Activated naive CD8-positive, alpha-beta T cell treated with anti-CD3 and anti-CD28 coated beads, Interleukin-2, amount 10 ng/mL, durations not matched to agents 7 days and 5 days (primary cell): ENCODE data around the gene RMND5A. TPM values are rescaled to one million over a fixed set of nuclear protein-coding genes. Genes with fewer than 3 reads are reported as not detected.

Source experiments
- ATAC-seq: fragments of 150-1000 bp; cut with Tn5 transposase; one replicate; pipeline ENCODE4 v1.10.0; 2021; ENCODE audit warnings: low read depth, moderate library complexity
- POLR2A ChIA-PET: fragments of 350-600 bp; sonication (Branson Sonifier 250); formaldehyde crosslinking; loops from one replicate; lab custom pipeline; 2021; ENCODE audit warnings: antibody characterized with exemption; lab: Charles Lee
- DNase-seq: peaks from one replicate; pipeline ENCODE4 v3.0.0; 2021
- H3K27ac Mint-ChIP-seq: one replicate; pipeline ENCODE4 v1.8.0; 2022; ENCODE audit warnings: mild to moderate bottlenecking, mixed read lengths
- H3K27me3 Mint-ChIP-seq: one replicate; pipeline ENCODE4 v1.8.0; 2022; ENCODE audit warnings: mild to moderate bottlenecking, moderate library complexity, mixed read lengths
- H3K36me3 Mint-ChIP-seq: one replicate; pipeline ENCODE4 v1.8.0; 2021; ENCODE audit warnings: mild to moderate bottlenecking, mixed read lengths
- H3K4me1 Mint-ChIP-seq: one replicate; pipeline ENCODE4 v1.8.0; 2021; ENCODE audit warnings: mixed read lengths
- H3K4me3 Mint-ChIP-seq: one replicate; pipeline ENCODE4 v1.8.0; 2022; ENCODE audit warnings: mild to moderate bottlenecking, moderate library complexity, mixed read lengths
- H3K9me3 Mint-ChIP-seq: one replicate; pipeline ENCODE4 v1.8.0; 2021; ENCODE audit warnings: mixed read lengths
- total RNA-seq, 2 experiments: library from RNA; stranded (reverse); gene quantifications; one replicate each; pipeline ENCODE4 v1.2.3, GENCODE V29; 2021

RMND5A gene
- total RNA-seq, 2 experiments from 2014 or later: 36.1 to 42.1 TPM

GRCh38 chr2:86758405-86758804 is 38.3 kb downstream of the RMND5A start:
- H3K27me3 Mint-ChIP-seq: no peaks in the 10 kb centered on the region
- DNase-seq (no peak), ATAC-seq (no peak)
- peaks cover 37% of the 10 kb centered on the region for H3K36me3 Mint-ChIP-seq
- H3K27ac Mint-ChIP-seq: no peak overlapping the region
- H3K4me1 Mint-ChIP-seq: peaks cover 24% of the 10 kb centered on the region
- no peak overlapping the region for H3K4me3 Mint-ChIP-seq
- H3K9me3 Mint-ChIP-seq: no peaks in the 10 kb centered on the region
- POLR2A ChIA-PET: no interaction called here

GRCh38 chr2:86760371-86760770 is 40.3 kb downstream of the RMND5A start:
- POLR2A ChIA-PET: interaction anchor here (1.0 kb wide), 1 partner anchor 47 kb away, joined by 3 read pairs; no protein-coding TSS in a partner anchor
- Mint-ChIP-seq H3K27ac (peak overlapping the region; percentile 52), H3K4me3 (no peak overlapping the region), H3K27me3 (no peaks in the 10 kb centered on the region), H3K36me3 (peaks cover 30% of the 10 kb centered on the region), H3K9me3 (no peaks in the 10 kb centered on the region), H3K4me1 (peaks cover 33% of the 10 kb centered on the region)
- ATAC-seq: no peak
- no peak for DNase-seq

GRCh38 chr2:86764661-86765309 is 44.7 kb downstream of the RMND5A start:
- peak overlapping the region; percentile 74 for H3K27ac Mint-ChIP-seq
- POLR2A ChIA-PET: interaction anchor here (0.8 to 4.6 kb wide), 3 partner anchors 20 to 62 kb away, joined by 4 to 31 read pairs (median 20); no protein-coding TSS in a partner anchor
- H3K27me3 Mint-ChIP-seq: no peaks in the 10 kb centered on the region
- H3K4me3 Mint-ChIP-seq: peak overlapping the region; percentile 23
- H3K36me3 Mint-ChIP-seq: peaks cover 21% of the 10 kb centered on the region
- ATAC-seq (peak; percentile 74), DNase-seq (no peak)
- no peaks in the 10 kb centered on the region for H3K9me3 Mint-ChIP-seq
- H3K4me1 Mint-ChIP-seq: peaks cover 27% of the 10 kb centered on the region

- ATAC-seq (peak; percentile 34), DNase-seq (no peak)
- H3K4me1 Mint-ChIP-seq: peaks cover 25% of the 10 kb centered on the region
- POLR2A ChIA-PET: interaction anchor here (3.2 to 4.6 kb wide), 2 partner anchors 19 to 42 kb away, joined by 20 to 31 read pairs; no protein-coding TSS in a partner anchor
- no peak overlapping the region for H3K4me3 Mint-ChIP-seq
- H3K36me3 Mint-ChIP-seq: peaks cover 19% of the 10 kb centered on the region
- no peaks in the 10 kb centered on the region for H3K27me3 Mint-ChIP-seq
- H3K9me3 Mint-ChIP-seq: no peaks in the 10 kb centered on the region
- no peak overlapping the region for H3K27ac Mint-ChIP-seq
Observed at GRCh38 chr2:86765310-86765695, 45.2 kb downstream of the RMND5A start.

GRCh38 chr2:86768189-86768949 is 48.3 kb downstream of the RMND5A start:
- POLR2A ChIA-PET: interaction anchor here (1.0 to 3.2 kb wide), 2 partner anchors 17 to 40 kb away, joined by 3 to 14 read pairs; no protein-coding TSS in a partner anchor
- H3K27me3 Mint-ChIP-seq: no peaks in the 10 kb centered on the region
- no peaks in the 10 kb centered on the region for H3K9me3 Mint-ChIP-seq
- peaks cover 24% of the 10 kb centered on the region for H3K36me3 Mint-ChIP-seq
- H3K27ac Mint-ChIP-seq: no peak overlapping the region
- H3K4me1 Mint-ChIP-seq: peaks cover 23% of the 10 kb centered on the region
- no peak overlapping the region for H3K4me3 Mint-ChIP-seq
- DNase-seq (no peak), ATAC-seq (no peak)

GRCh38 chr2:86769838-86770237 is 49.7 kb downstream of the RMND5A start:
- H3K27me3 Mint-ChIP-seq: no peaks in the 10 kb centered on the region
- no peak overlapping the region for H3K27ac Mint-ChIP-seq
- no peak overlapping the region for H3K4me3 Mint-ChIP-seq
- no peaks in the 10 kb centered on the region for H3K9me3 Mint-ChIP-seq
- POLR2A ChIA-PET: interaction anchor here (1.0 to 3.8 kb wide), 2 partner anchors 14 to 17 kb away, joined by 3 to 25 read pairs; no protein-coding TSS in a partner anchor
- no peak for ATAC-seq
- H3K4me1 Mint-ChIP-seq: peaks cover 16% of the 10 kb centered on the region
- peaks cover 30% of the 10 kb centered on the region for H3K36me3 Mint-ChIP-seq
- DNase-seq: no peak

- peaks cover 31% of the 10 kb centered on the region for H3K36me3 Mint-ChIP-seq
- ATAC-seq (no peak), DNase-seq (no peak)
- H3K4me1 Mint-ChIP-seq: peaks cover 12% of the 10 kb centered on the region
- POLR2A ChIA-PET: interaction anchor here (3.8 kb wide), 1 partner anchor 13 kb away, joined by 25 read pairs; no protein-coding TSS in a partner anchor
- H3K27me3 Mint-ChIP-seq: no peaks in the 10 kb centered on the region
- H3K4me3 Mint-ChIP-seq: no peak overlapping the region
- H3K27ac Mint-ChIP-seq: no peak overlapping the region
- no peaks in the 10 kb centered on the region for H3K9me3 Mint-ChIP-seq
Observed at GRCh38 chr2:86770816-86771301, 50.8 kb downstream of the RMND5A start.

- no peaks in the 10 kb centered on the region for H3K9me3 Mint-ChIP-seq
- ATAC-seq: no peak
- no peak overlapping the region for H3K27ac Mint-ChIP-seq
- H3K27me3 Mint-ChIP-seq: no peaks in the 10 kb centered on the region
- peaks cover 27% of the 10 kb centered on the region for H3K36me3 Mint-ChIP-seq
- DNase-seq: no peak
- POLR2A ChIA-PET: interaction anchor here (0.9 to 3.8 kb wide), 3 partner anchors 10 to 35 kb away, joined by 3 to 25 read pairs (median 5); no protein-coding TSS in a partner anchor
- peaks cover 12% of the 10 kb centered on the region for H3K4me1 Mint-ChIP-seq
- H3K4me3 Mint-ChIP-seq: no peak overlapping the region
Observed at GRCh38 chr2:86772611-86773010, 52.5 kb downstream of the RMND5A start.

- POLR2A ChIA-PET: no interaction called here
- Mint-ChIP-seq H3K27me3 (no peaks in the 10 kb centered on the region), H3K4me1 (peaks cover 10% of the 10 kb centered on the region), H3K27ac (no peak overlapping the region), H3K9me3 (no peaks in the 10 kb centered on the region), H3K36me3 (peaks cover 23% of the 10 kb centered on the region), H3K4me3 (no peak overlapping the region)
- ATAC-seq (no peak), DNase-seq (no peak)
Observed at GRCh38 chr2:86774862-86775261, 54.8 kb downstream of the RMND5A start.

- DNase-seq (no peak), ATAC-seq (no peak)
- POLR2A ChIA-PET: interaction anchor here (0.8 kb wide), 1 partner anchor 32 kb away, joined by 3 read pairs; no protein-coding TSS in a partner anchor
- no peak overlapping the region for H3K27ac Mint-ChIP-seq
- no peaks in the 10 kb centered on the region for H3K9me3 Mint-ChIP-seq
- no peak overlapping the region for H3K4me3 Mint-ChIP-seq
- no peaks in the 10 kb centered on the region for H3K27me3 Mint-ChIP-seq
- H3K36me3 Mint-ChIP-seq: peaks cover 23% of the 10 kb centered on the region
- peaks cover 10% of the 10 kb centered on the region for H3K4me1 Mint-ChIP-seq
Observed at GRCh38 chr2:86775338-86775737, 55.2 kb downstream of the RMND5A start.

- H3K36me3 Mint-ChIP-seq: peaks cover 18% of the 10 kb centered on the region
- no peak for DNase-seq
- H3K4me3 Mint-ChIP-seq: no peak overlapping the region
- no peaks in the 10 kb centered on the region for H3K9me3 Mint-ChIP-seq
- H3K27me3 Mint-ChIP-seq: no peaks in the 10 kb centered on the region
- no peak overlapping the region for H3K27ac Mint-ChIP-seq
- H3K4me1 Mint-ChIP-seq: peaks cover 13% of the 10 kb centered on the region
- no peak for ATAC-seq
- POLR2A ChIA-PET: no interaction called here
Observed at GRCh38 chr2:86776532-86776931, 56.4 kb downstream of the RMND5A start.

GRCh38 chr2:86778957-86779356 is 58.9 kb downstream of the RMND5A start:
- POLR2A ChIA-PET: no interaction called here
- no peak for ATAC-seq
- H3K4me1 Mint-ChIP-seq: peaks cover 20% of the 10 kb centered on the region
- H3K27ac Mint-ChIP-seq: no peak overlapping the region
- H3K27me3 Mint-ChIP-seq: no peaks in the 10 kb centered on the region
- no peaks in the 10 kb centered on the region for H3K9me3 Mint-ChIP-seq
- no peak for DNase-seq
- H3K36me3 Mint-ChIP-seq: peaks cover 8% of the 10 kb centered on the region
- H3K4me3 Mint-ChIP-seq: no peak overlapping the region

GRCh38 chr2:86779971-86780370 is 59.9 kb downstream of the RMND5A start:
- Mint-ChIP-seq H3K36me3 (peaks cover 11% of the 10 kb centered on the region), H3K27ac (no peak overlapping the region), H3K4me1 (peaks cover 30% of the 10 kb centered on the region), H3K27me3 (no peaks in the 10 kb centered on the region), H3K4me3 (no peak overlapping the region), H3K9me3 (no peaks in the 10 kb centered on the region)
- DNase-seq: no peak
- POLR2A ChIA-PET: interaction anchor here (1.2 to 19.1 kb wide), 2 partner anchors 11 to 26 kb away, joined by 3 to 755 read pairs; partner anchors contain the start of gene CD8A
- no peak for ATAC-seq
